Heart left ventricle (tissue), 16 donors: ENCODE results near the gene SRRM4. TPM values are rescaled to one million over a fixed set of nuclear protein-coding genes. Genes with fewer than 3 reads are reported as not detected.

Source experiments
- ATAC-seq, 4 donors: fragments of 200-7000 bp; cut with Tn5 transposase; one replicate each; pipeline ENCODE4 v1.9.1; 2020 to 2022; ENCODE audit warnings: moderate library complexity in 4 of 4, mild to moderate bottlenecking in 3 of 4, moderate number of reproducible peaks in 1 of 4
- DNase-seq, 5 donors: peaks; one replicate each; pipeline ENCODE4 v3.0.0-alpha.2; 2020
- H3K27ac ChIP-seq, 12 donors: fragments of 200-600 bp; sonication (generic) in 4 of 12; one replicate each; pipeline versions ENCODE4 v1.5.0 to v1.8.0; 2016 to 2022; ENCODE audit warnings: mild to moderate bottlenecking in 2 of 12
- H3K27me3 ChIP-seq, 9 donors: fragments of 200-600 bp; sonication (generic) in 2 of 9; one replicate each; pipeline versions ENCODE4 v1.5.1 to v1.8.0; 2016 to 2022; ENCODE audit warnings: mild to moderate bottlenecking in 3 of 9
- H3K36me3 ChIP-seq, 9 donors: fragments of 200-600 bp; sonication (generic) in 2 of 9; one replicate each; pipeline versions ENCODE4 v1.5.0 to v1.8.0; 2018 to 2022; ENCODE audit warnings: mild to moderate bottlenecking in 2 of 9
- H3K4me1 ChIP-seq, 12 donors: fragments of 200-600 bp; sonication (generic) in 4 of 12; one replicate each; pipeline versions ENCODE4 v1.5.0 to v1.8.0; 2016 to 2022; ENCODE audit warnings: mild to moderate bottlenecking in 3 of 12
- H3K4me3 ChIP-seq, 12 donors: fragments of 200-600 bp; sonication (generic) in 4 of 12; one replicate each; pipeline versions ENCODE4 v1.5.0 to v1.8.0; 2017 to 2022; ENCODE audit warnings: mild to moderate bottlenecking in 9 of 12, moderate library complexity in 4 of 12
- H3K9me3 ChIP-seq, 12 donors: fragments of 200-600 bp; sonication (generic) in 4 of 12; one replicate each; pipeline versions ENCODE4 v1.5.0 to v1.8.0; 2016 to 2022; ENCODE audit warnings: mild to moderate bottlenecking in 1 of 12
- POLR2A ChIP-seq, 2 donors: fragments of 450-650 bp; IDR thresholded peaks; one replicate each; pipeline ENCODE4 v1.6.1; 2017; ENCODE audit warnings: antibody characterized with exemption in 2 of 2, mild to moderate bottlenecking in 2 of 2, moderate library complexity in 2 of 2
- WGBS, 4 donors: extraction: QIAGEN DNeasy Blood & Tissue Kit in 2 of 4; methylation state at CpG; one replicate each; pipeline versions ENCODE4 v1.1.5 to v1.1.7; 2013 to 2018; 5-methylcytosine and 5-hydroxymethylcytosine counted together
- intact Hi-C, 10 donors: fragments of 100-400 bp; cut with DNase I; formaldehyde crosslinking; loops; one replicate each; pipeline versions ENCODE4 v1.11.1 to v1.14.2; 2022
- polyA plus RNA-seq, 2 donors: library from polyadenylated mRNA; stranded (reverse); fragments of 200-250 nt; gene quantifications; one replicate each; pipeline ENCODE4 v1.2.3, GENCODE V29; 2013
- total RNA-seq, 9 donors: library from RNA; depleted of rRNA in 2 of 9; stranded (reverse); fragments of >200 nt in 2 of 9; fragmentation: NEBNext Ultra II Directional in 3 of 9; extraction: Animal tissue kit (Norgen Biotek cat#: 25700) in 3 of 9; gene quantifications; one replicate each; pipeline versions ENCODE4 v1.1.0 to v1.2.4, GENCODE V29; 2016 to 2023
- TF ChIP-seq, protein P1 (sequence below), 12 donors: fragments of 200-600 bp; sonication (generic) in 4 of 12; IDR thresholded peaks; one replicate each; pipeline versions ENCODE4 v1.5.0 to v1.8.0; 2018 to 2022; ENCODE audit warnings: antibody characterized with exemption in 12 of 12, mild to moderate bottlenecking in 5 of 12
- donor health status: ischemic (EF 13 %, LVEDD 7.1; RV severe dilation, severe dysfunction).
- donor health status: healthy with polysubstance abuse.
- donor health status: DM: no; HTN: yes; CAD: no.
- donor health status: DM: no; HTN: no; CAD: no.
- donor health status: ischemic (EF 25% LVEDD 6.9; RV normal size, moderate dysfunction).
- donor health status: ischemic (EF 25% LVEDD 5.7; RV mildly dilated, moderate dysfunction).
- donor health status: healthy.
- donor health status: DM: yes; HTN: yes; CAD: no.
- donor health status: ischemic (EF 35%, LVEDD 5.7; RV mildly dilated, moderate dysfunction).
- donor health status: nonischemic (EF 11% LVEDD 7.7; RV severe dilation, severe dysfunction).
- donor health status: DM: yes; HTN: yes; CAD: no.
- donor health status: PGD.
- donor health status: ischemic (EF 29% LVEDD 5.4; RV normal size, mild dysfunction).
- donor health status: nonischemic (EF 23%, LVEDD 6.1; RV moderate dilation, normal function).

The SRRM4 gene
- total and polyA plus RNA-seq, 11 donors = 0.04 to 0.57 (median 0.27) TPM; not detected in 1

DNA sequence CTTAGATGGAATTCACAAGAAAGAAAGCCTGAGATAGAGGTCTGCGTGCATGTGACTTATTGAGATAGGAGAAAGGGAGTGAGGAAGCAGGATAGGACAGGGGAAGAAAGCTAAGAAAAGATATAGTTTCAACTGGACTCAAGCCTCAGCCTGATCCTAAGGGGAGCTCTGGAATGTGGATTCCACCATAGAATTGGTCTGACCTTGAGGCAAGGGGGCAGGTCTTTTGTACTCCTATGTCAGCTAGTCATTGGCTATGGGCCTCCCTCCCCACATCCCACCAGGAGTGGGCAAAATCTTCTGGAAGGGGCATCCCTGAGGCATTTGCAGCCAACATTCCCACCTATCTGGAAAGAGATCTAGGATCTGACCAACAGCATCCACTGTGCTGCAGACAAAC is 108.9 kb downstream of the SRRM4 start:
- no peaks in the 10 kb centered on the region for H3K36me3 ChIP-seq
- TF ChIP-seq, protein P1, sequence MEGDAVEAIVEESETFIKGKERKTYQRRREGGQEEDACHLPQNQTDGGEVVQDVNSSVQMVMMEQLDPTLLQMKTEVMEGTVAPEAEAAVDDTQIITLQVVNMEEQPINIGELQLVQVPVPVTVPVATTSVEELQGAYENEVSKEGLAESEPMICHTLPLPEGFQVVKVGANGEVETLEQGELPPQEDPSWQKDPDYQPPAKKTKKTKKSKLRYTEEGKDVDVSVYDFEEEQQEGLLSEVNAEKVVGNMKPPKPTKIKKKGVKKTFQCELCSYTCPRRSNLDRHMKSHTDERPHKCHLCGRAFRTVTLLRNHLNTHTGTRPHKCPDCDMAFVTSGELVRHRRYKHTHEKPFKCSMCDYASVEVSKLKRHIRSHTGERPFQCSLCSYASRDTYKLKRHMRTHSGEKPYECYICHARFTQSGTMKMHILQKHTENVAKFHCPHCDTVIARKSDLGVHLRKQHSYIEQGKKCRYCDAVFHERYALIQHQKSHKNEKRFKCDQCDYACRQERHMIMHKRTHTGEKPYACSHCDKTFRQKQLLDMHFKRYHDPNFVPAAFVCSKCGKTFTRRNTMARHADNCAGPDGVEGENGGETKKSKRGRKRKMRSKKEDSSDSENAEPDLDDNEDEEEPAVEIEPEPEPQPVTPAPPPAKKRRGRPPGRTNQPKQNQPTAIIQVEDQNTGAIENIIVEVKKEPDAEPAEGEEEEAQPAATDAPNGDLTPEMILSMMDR (IDR thresholded peaks at IDR 0.05) = no peak
- TF ChIP-seq POLR2A (IDR thresholded peaks at IDR 0.05) = no peak
- H3K27me3 ChIP-seq = peaks cover 0 to 3% (median 0%) of the 10 kb centered on the region in 9 donors
- no peaks in the 10 kb centered on the region for H3K9me3 ChIP-seq
- DNase-seq (no peak), ATAC-seq (no peak)
- no peak overlapping the region for H3K27ac ChIP-seq
- H3K4me3 ChIP-seq = no peak overlapping the region
- H3K4me1 ChIP-seq = no peaks in the 10 kb centered on the region
- intact Hi-C loops = no loop called here
- WGBS, 4 donors = 0 to 63% (median 59%) methylated on average over 1 of the region's 1 CpG

DNA sequence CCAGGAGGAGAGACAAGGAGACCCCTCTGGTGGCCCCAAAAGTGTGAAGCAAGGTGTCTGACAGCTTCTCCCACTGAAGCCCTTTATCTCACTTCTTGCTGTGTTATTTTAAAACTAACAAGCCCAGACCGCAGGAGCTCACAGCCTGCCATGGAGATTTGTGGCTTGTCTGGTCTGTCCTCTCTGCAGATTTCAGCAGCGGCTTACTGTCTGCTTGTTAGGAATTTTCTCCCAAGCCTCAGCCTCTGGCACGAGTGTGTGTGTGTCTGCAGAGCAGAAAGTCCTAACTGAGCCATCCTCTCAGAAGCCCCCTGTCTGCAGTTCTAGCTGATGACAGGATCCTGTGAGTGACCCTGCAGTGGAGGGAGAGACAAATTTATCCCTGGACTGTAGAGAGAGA is 109.5 kb downstream of the SRRM4 start:
- DNase-seq (no peak), ATAC-seq (no peak)
- H3K4me3 ChIP-seq = no peak overlapping the region
- no peaks in the 10 kb centered on the region for H3K9me3 ChIP-seq
- intact Hi-C loops = no loop called here
- H3K27ac ChIP-seq = no peak overlapping the region
- peaks cover 0 to 3% (median 0%) of the 10 kb centered on the region in 9 donors for H3K27me3 ChIP-seq
- H3K4me1 ChIP-seq = no peaks in the 10 kb centered on the region
- no peaks in the 10 kb centered on the region for H3K36me3 ChIP-seq
- TF ChIP-seq, protein P1 (IDR thresholded peaks at IDR 0.05) = no peak
- TF ChIP-seq POLR2A (IDR thresholded peaks at IDR 0.05) = no peak
- 3 to 11% (median 5%) methylated on average over 3 of the region's 3 CpGs for WGBS, 4 donors

DNA sequence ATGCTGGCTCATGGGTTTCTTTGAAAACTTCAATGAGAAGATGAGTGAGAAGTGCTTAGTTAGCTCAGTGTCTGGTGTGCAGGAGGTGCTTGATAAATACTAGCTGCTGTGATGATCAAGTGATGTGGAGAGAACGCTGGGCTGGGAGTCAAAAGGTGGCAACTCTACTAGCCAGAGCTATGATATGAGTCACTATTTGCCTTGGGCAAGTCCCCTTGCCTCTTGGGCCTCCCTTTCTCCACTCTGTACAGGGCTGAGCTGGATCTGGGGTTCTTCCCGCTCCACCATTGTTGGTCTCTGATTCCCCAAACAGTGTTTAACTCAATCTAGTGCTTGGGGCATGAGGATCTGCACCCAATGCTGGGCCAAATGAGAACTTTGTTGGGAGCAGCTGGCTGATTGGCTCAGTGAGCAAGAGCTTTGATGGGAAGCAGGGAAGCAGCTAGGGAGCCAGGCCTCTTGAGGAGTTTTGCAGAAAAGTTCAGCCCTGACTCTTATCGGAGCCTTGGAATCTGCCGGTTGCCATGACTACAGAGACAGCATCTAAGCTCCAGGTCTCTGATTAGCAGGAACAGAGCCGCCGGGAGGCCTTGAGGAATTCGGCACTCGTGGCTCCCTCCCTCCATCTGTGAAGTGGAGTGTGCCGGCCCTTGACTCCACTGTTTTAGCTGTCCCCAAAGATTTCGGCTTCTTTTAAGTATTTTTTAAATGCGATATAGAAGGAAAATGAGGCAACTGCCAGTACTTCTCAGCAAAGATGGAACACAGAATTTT is 115.3 kb downstream of the SRRM4 start:
- no peak for ATAC-seq
- WGBS, 4 donors = 25 to 46% (median 38%) methylated on average over 11 of the region's 11 CpGs
- peaks cover 0 to 10% (median 1%) of the 10 kb centered on the region in 12 donors for H3K9me3 ChIP-seq
- no peaks in the 10 kb centered on the region for H3K4me1 ChIP-seq
- no peak overlapping the region for H3K27ac ChIP-seq
- intact Hi-C loops = no loop called here
- H3K36me3 ChIP-seq = no peaks in the 10 kb centered on the region
- peaks cover 0 to 15% (median 0%) of the 10 kb centered on the region in 9 donors for H3K27me3 ChIP-seq
- TF ChIP-seq, protein P1 (IDR thresholded peaks at IDR 0.05) = no peak
- no peak for TF ChIP-seq POLR2A (IDR thresholded peaks at IDR 0.05)
- DNase-seq = no peak
- no peak overlapping the region for H3K4me3 ChIP-seq

DNA sequence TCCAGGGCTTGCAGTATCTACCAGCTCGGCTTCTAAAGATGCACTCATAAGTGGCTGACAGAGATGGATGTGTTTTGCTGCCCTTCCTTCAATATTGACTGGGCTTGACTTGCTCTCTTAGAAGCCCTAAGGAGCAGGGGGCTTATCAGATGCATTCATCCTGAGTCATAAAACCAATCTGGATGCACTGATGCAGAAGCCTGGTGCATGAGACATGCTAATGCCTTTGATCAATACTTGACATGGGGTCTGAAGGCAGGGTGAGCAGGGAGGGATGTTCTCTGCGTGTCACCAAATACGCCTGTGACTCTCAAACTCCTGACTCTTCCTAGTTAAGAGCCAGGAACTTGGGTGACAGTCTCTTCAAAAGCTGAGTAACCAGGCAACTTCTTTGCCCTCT is 119.6 kb downstream of the SRRM4 start:
- ATAC-seq (no peak), DNase-seq (no peak)
- 57 to 70% (median 66%) methylated on average over 3 of the region's 3 CpGs for WGBS, 4 donors
- TF ChIP-seq, protein P1 (IDR thresholded peaks at IDR 0.05) = no peak
- no peak for TF ChIP-seq POLR2A (IDR thresholded peaks at IDR 0.05)
- Histone ChIP-seq H3K4me1 (no peaks in the 10 kb centered on the region), H3K36me3 (no peaks in the 10 kb centered on the region), H3K4me3 (no peak overlapping the region), H3K27ac (no peak overlapping the region), H3K27me3 (peaks cover 0 to 15% (median 0%) of the 10 kb centered on the region in 9 donors), H3K9me3 (peaks cover 0 to 11% (median 1%) of the 10 kb centered on the region in 12 donors)
- intact Hi-C loops = no loop called here
